GM18520 (cell line): ENCODE results near the gene GORASP2.

Experiments used
- ATAC-seq: cut with Tn5 transposase; IDR thresholded peaks from one replicate; pipeline ENCODE4 v1.9.1; 2021; ENCODE audit not compliant: unreplicated experiment

GORASP2 gene

GRCh38 chr2:170922634-170923494, 6.2 kb upstream of the GORASP2 start:
- no peak for ATAC-seq

- ATAC-seq = no peak
These were observed 5.3 kb upstream of the GORASP2 start for GRCh38 chr2:170923799-170924198.

- ATAC-seq = no peak
These were observed 4.1 kb upstream of the GORASP2 start for GRCh38 chr2:170924969-170925368.

- no peak for ATAC-seq
These were observed 3.1 kb upstream of the GORASP2 start for GRCh38 chr2:170925923-170926322.

GRCh38 chr2:170926743-170927297, 2.2 kb upstream of the GORASP2 start:
- no peak for ATAC-seq

GRCh38 chr2:170928036-170928823, 823 bp upstream of the GORASP2 start:
- ATAC-seq = no peak

GRCh38 chr2:170929686-170930050, 615 bp downstream of the GORASP2 start:
- no peak for ATAC-seq

- ATAC-seq = no peak
These were observed 1.3 kb downstream of the GORASP2 start for GRCh38 chr2:170930131-170930990.

- ATAC-seq = no peak
These were observed 1.9 kb downstream of the GORASP2 start for GRCh38 chr2:170930991-170931266.

GRCh38 chr2:170932166-170932565, 3.1 kb downstream of the GORASP2 start:
- ATAC-seq = no peak

GRCh38 chr2:170932948-170933347, 3.9 kb downstream of the GORASP2 start:
- ATAC-seq = no peak

- no peak for ATAC-seq
These were observed 8.8 kb downstream of the GORASP2 start for GRCh38 chr2:170937709-170938379.

- ATAC-seq = no peak
These were observed 11.0 kb downstream of the GORASP2 start for GRCh38 chr2:170940066-170940465.

GRCh38 chr2:170942615-170943014, 13.6 kb downstream of the GORASP2 start:
- ATAC-seq = no peak

- no peak for ATAC-seq
These were observed 14.0 kb downstream of the GORASP2 start for GRCh38 chr2:170943041-170943440.

GRCh38 chr2:170943596-170943995, 14.5 kb downstream of the GORASP2 start:
- no peak for ATAC-seq

- no peak for ATAC-seq
These were observed 15.5 kb downstream of the GORASP2 start for GRCh38 chr2:170944545-170944944.

GRCh38 chr2:170949415-170949814, 20.4 kb downstream of the GORASP2 start:
- ATAC-seq = no peak

- peak; percentile 88 for ATAC-seq
These were observed 21.2 kb downstream of the GORASP2 start for GRCh38 chr2:170950221-170950761.

GRCh38 chr2:170953941-170954340, 24.9 kb downstream of the GORASP2 start:
- no peak for ATAC-seq
